AG04450 (cell line): ENCODE data around the gene ZFTA. TPM values are rescaled to one million over a fixed set of nuclear protein-coding genes. Genes with fewer than 3 reads are reported as not detected.

Source experiments
- CTCF ChIA-PET: fragments of 300-600, 350-600 bp; formaldehyde crosslinking; extraction: SDS; loops from one replicate; lab custom pipeline; 2022; ENCODE audit warnings: antibody characterized with exemption, inconsistent platforms; lab: Charles Lee
- POLR2A ChIA-PET: fragments of 350-600 bp; formaldehyde crosslinking; extraction: SDS; loops from one replicate; lab custom pipeline; 2021; ENCODE audit warnings: antibody characterized with exemption, inconsistent platforms; lab: Yijun Ruan, JAX
- DNase-seq: peaks from one replicate; pipeline ENCODE4 v3.0.0-alpha.2; 2011; ENCODE audit warnings: low read depth, low spot score
- H3K27ac ChIP-seq: one replicate; pipeline ENCODE4 v1.5.1; 2012; ENCODE audit warnings: low read depth, low read length, control low read depth
- H3K27me3 ChIP-seq: one replicate; pipeline ENCODE4 v1.6.0; 2012; ENCODE audit warnings: low read length; ENCODE audit not compliant: control insufficient read depth, insufficient read depth
- H3K4me3 ChIP-seq: 2 replicates; pipeline ENCODE4 v1.5.1; 2011; ENCODE audit warnings: mild to moderate bottlenecking, low read depth, low read length, control low read depth
- H3K9me3 ChIP-seq: 2 replicates; pipeline ENCODE4 v1.5.1; 2012; ENCODE audit warnings: low read length; ENCODE audit not compliant: control insufficient read depth, insufficient read depth
- polyA plus RNA-seq: library from polyadenylated mRNA; depleted of rRNA; stranded (reverse); fragments of >200 nt; gene quantifications from 2 replicates; pipeline ENCODE4 v1.2.3, GENCODE V29; 2011; rRNA removed
- small RNA-seq: library from RNA; depleted of rRNA; stranded (forward); fragments of <200 nt; gene quantifications from one replicate; pipeline ENCODE3, GENCODE V24; 2012; ENCODE audit warnings: low read depth; ENCODE audit not compliant: insufficient read length
- TF ChIP-seq, protein P1 (sequence below): IDR thresholded peaks from 2 replicates; pipeline ENCODE4 v1.5.1; 2011; ENCODE audit warnings: low read depth, low read length, control low read depth, inconsistent platforms

ZFTA gene
- polyA plus RNA-seq, 1 experiment = 8.6 TPM

GRCh38 chr11:63719987-63720386 lies 48.6 kb downstream of the ZFTA start:
- H3K27ac ChIP-seq = no peak overlapping the region
- TF ChIP-seq, protein P1, sequence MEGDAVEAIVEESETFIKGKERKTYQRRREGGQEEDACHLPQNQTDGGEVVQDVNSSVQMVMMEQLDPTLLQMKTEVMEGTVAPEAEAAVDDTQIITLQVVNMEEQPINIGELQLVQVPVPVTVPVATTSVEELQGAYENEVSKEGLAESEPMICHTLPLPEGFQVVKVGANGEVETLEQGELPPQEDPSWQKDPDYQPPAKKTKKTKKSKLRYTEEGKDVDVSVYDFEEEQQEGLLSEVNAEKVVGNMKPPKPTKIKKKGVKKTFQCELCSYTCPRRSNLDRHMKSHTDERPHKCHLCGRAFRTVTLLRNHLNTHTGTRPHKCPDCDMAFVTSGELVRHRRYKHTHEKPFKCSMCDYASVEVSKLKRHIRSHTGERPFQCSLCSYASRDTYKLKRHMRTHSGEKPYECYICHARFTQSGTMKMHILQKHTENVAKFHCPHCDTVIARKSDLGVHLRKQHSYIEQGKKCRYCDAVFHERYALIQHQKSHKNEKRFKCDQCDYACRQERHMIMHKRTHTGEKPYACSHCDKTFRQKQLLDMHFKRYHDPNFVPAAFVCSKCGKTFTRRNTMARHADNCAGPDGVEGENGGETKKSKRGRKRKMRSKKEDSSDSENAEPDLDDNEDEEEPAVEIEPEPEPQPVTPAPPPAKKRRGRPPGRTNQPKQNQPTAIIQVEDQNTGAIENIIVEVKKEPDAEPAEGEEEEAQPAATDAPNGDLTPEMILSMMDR = no peak
- DNase-seq = peak; percentile 18
- H3K4me3 ChIP-seq = no peak overlapping the region
- no peaks in the 10 kb centered on the region for H3K9me3 ChIP-seq
- H3K27me3 ChIP-seq = no peaks in the 10 kb centered on the region
- CTCF ChIA-PET = interaction anchor here (1.1 kb wide), 1 partner anchor 18 kb away, joined by 3 read pairs; no protein-coding TSS in a partner anchor
- POLR2A ChIA-PET = no interaction called here

GRCh38 chr11:63719001-63719400 lies 49.6 kb downstream of the ZFTA start:
- H3K27ac ChIP-seq = no peak overlapping the region
- H3K27me3 ChIP-seq = no peaks in the 10 kb centered on the region
- H3K9me3 ChIP-seq = no peaks in the 10 kb centered on the region
- TF ChIP-seq, protein P1 = no peak
- CTCF ChIA-PET = interaction anchor here (1.4 to 1.9 kb wide), 2 partner anchors 19 to 20 kb away, joined by 5 to 10 read pairs; no protein-coding TSS in a partner anchor
- no peak for DNase-seq
- POLR2A ChIA-PET = no interaction called here
- no peak overlapping the region for H3K4me3 ChIP-seq

Small RNA genes within 50 kb of the gene (small RNA-seq; reads per million reads assigned to genes)
- gene RN7SL596P = not detected

Other genes with a start within 250 kb of the ZFTA start
- 3.5 and 4.7 TPM in 2 replicates for gene PLAAT4, start 232.0 kb downstream of the ZFTA start, polyA plus RNA-seq
- not detected in 2 replicates for gene PLAAT2, start 205.4 kb downstream of the ZFTA start, polyA plus RNA-seq
- 8.1 and 11.6 TPM in 2 replicates for gene PLAAT3, start 154.3 kb downstream of the ZFTA start, polyA plus RNA-seq
- 41.1 and 52.3 TPM in 2 replicates for gene ATL3, start 97.4 kb downstream of the ZFTA start, polyA plus RNA-seq
- 161 and 213 TPM in 2 replicates for gene RTN3, start 87.3 kb downstream of the ZFTA start, polyA plus RNA-seq
- 15.8 and 20.9 TPM in 2 replicates for gene SPINDOC, start 44.7 kb upstream of the ZFTA start, polyA plus RNA-seq
- 14.5 and 16.5 TPM in 2 replicates for gene MARK2, start 70.3 kb upstream of the ZFTA start, polyA plus RNA-seq
- 4.4 and 5.2 TPM in 2 replicates for gene RCOR2, start 148.4 kb upstream of the ZFTA start, polyA plus RNA-seq
- gene NAA40, start 170.2 kb upstream of the ZFTA start, polyA plus RNA-seq = 17.4 and 18.0 TPM in 2 replicates
- 200 and 346 TPM in 2 replicates for gene COX8A, start 205.8 kb upstream of the ZFTA start, polyA plus RNA-seq
- 99.0 and 105 TPM in 2 replicates for gene OTUB1, start 217.7 kb upstream of the ZFTA start, polyA plus RNA-seq